Trophoblast cell (in vitro differentiated cells and primary cell): ENCODE results near the gene PCARE.

ENCODE experiments used
- DNase-seq, 2 donors: peaks; one replicate each; pipeline ENCODE4 v3.0.0-alpha.2; 2016
- H2AFZ ChIP-seq: 2 replicates; pipeline ENCODE4 v1.6.1; 2013; ENCODE audit warnings: low read length, moderate library complexity, mild to moderate bottlenecking; ENCODE audit not compliant: insufficient read depth, poor library complexity
- H2AK5ac ChIP-seq: 2 replicates; pipeline ENCODE4 v1.6.1; 2013; ENCODE audit warnings: mild to moderate bottlenecking, low read length
- H2BK120ac ChIP-seq: 2 replicates; pipeline ENCODE4 v1.6.1; 2013; ENCODE audit warnings: low read length, mild to moderate bottlenecking, moderate library complexity; ENCODE audit not compliant: insufficient read depth, poor library complexity
- H2BK12ac ChIP-seq: 2 replicates; pipeline ENCODE4 v1.6.1; 2013; ENCODE audit warnings: mild to moderate bottlenecking, low read length, moderate library complexity
- H2BK5ac ChIP-seq: 2 replicates; pipeline ENCODE4 v1.6.1; 2013; ENCODE audit warnings: low read length, low read depth, moderate library complexity, mild to moderate bottlenecking; ENCODE audit not compliant: poor library complexity
- H3K14ac ChIP-seq: 2 replicates; pipeline ENCODE4 v1.6.1; 2013; ENCODE audit warnings: mild to moderate bottlenecking, low read length
- H3K18ac ChIP-seq: 2 replicates; pipeline ENCODE4 v1.6.1; 2013; ENCODE audit warnings: mild to moderate bottlenecking, low read length
- H3K23ac ChIP-seq: 2 replicates; pipeline ENCODE4 v1.6.1; 2013; ENCODE audit warnings: low read length
- H3K27ac ChIP-seq: 2 replicates; pipeline ENCODE4 v1.5.1; 2013; ENCODE audit warnings: low read depth, mild to moderate bottlenecking, inconsistent platforms, low read length, moderate library complexity
- H3K27me3 ChIP-seq: 2 replicates; pipeline ENCODE4 v1.6.1; 2013; ENCODE audit warnings: inconsistent platforms, mild to moderate bottlenecking, low read length, moderate library complexity; ENCODE audit not compliant: insufficient read depth
- H3K36me3 ChIP-seq, 2 experiments: 1 replicate in 1 of 2; 2 replicates in 1 of 2; pipeline ENCODE4 v1.6.1; 2013; ENCODE audit warnings: low read length in 2 of 2, mild to moderate bottlenecking in 2 of 2, moderate library complexity in 1 of 2; ENCODE audit not compliant: insufficient read depth in 2 of 2, control insufficient read depth in 1 of 2
- H3K4ac ChIP-seq: 2 replicates; pipeline ENCODE4 v1.6.1; 2013; ENCODE audit warnings: low read depth, mild to moderate bottlenecking, low read length, moderate library complexity
- H3K4me1 ChIP-seq, 2 experiments: 1 replicate in 1 of 2; 2 replicates in 1 of 2; pipeline ENCODE4 v1.6.1; 2013; ENCODE audit warnings: low read length in 2 of 2, mild to moderate bottlenecking in 2 of 2, moderate library complexity in 1 of 2; ENCODE audit not compliant: insufficient read depth in 2 of 2, control insufficient read depth in 1 of 2
- H3K4me2 ChIP-seq: 2 replicates; pipeline ENCODE4 v1.6.1; 2013; ENCODE audit warnings: inconsistent platforms, mild to moderate bottlenecking, low read length, moderate library complexity
- H3K4me3 ChIP-seq: 2 replicates; pipeline ENCODE4 v1.5.1; 2013; ENCODE audit warnings: mild to moderate bottlenecking, low read depth, low read length, inconsistent platforms
- H3K79me1 ChIP-seq: one replicate; pipeline ENCODE4 v1.6.1; 2013; ENCODE audit warnings: low read length
- H3K79me2 ChIP-seq: 2 replicates; pipeline ENCODE4 v1.6.1; 2013; ENCODE audit warnings: low read length, mild to moderate bottlenecking; ENCODE audit not compliant: control insufficient read depth, insufficient read depth, poor library complexity
- H3K9ac ChIP-seq: 2 replicates; pipeline ENCODE4 v1.6.1; 2013; ENCODE audit warnings: mild to moderate bottlenecking, low read length
- H3K9me3 ChIP-seq: 2 replicates; pipeline ENCODE4 v1.6.1; 2013; ENCODE audit warnings: low read depth, mild to moderate bottlenecking, control low read depth, inconsistent platforms, low read length; ENCODE audit not compliant: insufficient read depth
- H4K12ac ChIP-seq: 2 replicates; pipeline ENCODE4 v1.6.1; 2013; ENCODE audit warnings: low read depth, mild to moderate bottlenecking, low read length, moderate library complexity
- H4K8ac ChIP-seq: 2 replicates; pipeline ENCODE4 v1.6.1; 2013; ENCODE audit warnings: low read depth, mild to moderate bottlenecking, low read length, moderate library complexity
- H4K91ac ChIP-seq: one replicate; pipeline ENCODE4 v1.6.1; 2013; ENCODE audit warnings: low read depth, mild to moderate bottlenecking, low read length, moderate library complexity
- WGBS: extraction: QIAGEN DNeasy Blood & Tissue Kit; methylation state at CpG from one replicate; pipeline ENCODE4 v1.1.7; 2013; ENCODE audit warnings: missing lambda C conversion rate; ENCODE audit not compliant: insufficient read length, insufficient coverage; ENCODE audit errors: extremely low coverage; 5-methylcytosine and 5-hydroxymethylcytosine counted together

Gene PCARE

DNA sequence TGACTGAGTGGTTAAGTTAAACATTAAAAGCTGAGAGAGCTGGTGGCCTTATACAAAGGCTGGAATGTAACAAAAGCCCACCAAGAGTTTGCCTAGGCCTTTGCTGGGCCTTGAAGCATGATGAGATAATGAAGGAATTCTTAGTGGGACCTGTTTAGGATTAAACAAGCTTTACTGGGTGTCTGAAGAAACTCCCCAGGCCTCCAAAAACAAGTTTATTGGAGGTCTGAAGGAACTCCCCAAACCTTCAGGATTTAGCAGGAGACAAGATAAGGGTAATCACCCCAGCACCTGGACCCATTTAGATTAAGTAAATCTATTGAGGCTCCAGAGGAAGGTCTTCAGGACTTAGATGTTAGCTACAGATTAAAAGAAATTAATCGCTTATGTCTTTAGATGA, 18.7 kb downstream of the PCARE start:
- Histone ChIP-seq H2AFZ (no peak overlapping the region), H3K23ac (no peak overlapping the region), H4K12ac (no peak overlapping the region), H3K36me3 (no peaks in the 10 kb centered on the region), H2BK5ac (no peak overlapping the region), H3K27ac (no peak overlapping the region), H2BK120ac (no peak overlapping the region), H3K4me3 (no peak overlapping the region), H3K4me1 (peaks cover 0 to 3% of the 10 kb centered on the region in 2 experiments), H4K8ac (no peak overlapping the region), H3K27me3 (no peaks in the 10 kb centered on the region), H2BK12ac (no peak overlapping the region), H3K4ac (no peak overlapping the region), H3K9me3 (peaks cover 3% of the 10 kb centered on the region), H2AK5ac (no peak overlapping the region), H4K91ac (no peak overlapping the region), H3K14ac (no peak overlapping the region), H3K79me1 (no peaks in the 10 kb centered on the region), H3K79me2 (no peaks in the 10 kb centered on the region), H3K18ac (no peak overlapping the region), H3K4me2 (no peak overlapping the region), H3K9ac (no peak overlapping the region)
- no CpG with 5 or more reads among the region's 1 CpG for WGBS
- no peak for DNase-seq

DNA sequence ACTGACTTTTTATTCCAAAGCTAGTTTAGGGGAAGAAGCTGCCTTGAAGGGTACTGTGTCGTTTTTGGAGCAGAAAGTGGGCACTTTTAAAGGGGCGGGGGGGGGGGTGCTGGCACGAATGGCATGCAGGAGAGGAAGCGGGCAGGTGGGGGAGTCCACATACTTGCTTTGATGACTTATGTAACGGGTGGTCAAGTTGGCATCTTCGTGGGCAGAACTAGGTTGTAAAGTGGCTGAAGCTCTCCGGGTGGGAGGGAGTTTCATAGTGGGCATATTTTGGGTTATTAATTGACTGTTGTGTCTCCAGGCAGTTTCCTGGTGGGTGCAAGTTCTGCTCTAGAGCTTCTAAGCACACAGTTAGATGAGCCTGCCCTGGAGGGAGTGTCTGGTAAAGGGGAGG, 19.9 kb downstream of the PCARE start:
- H3K14ac ChIP-seq = no peak overlapping the region
- H2BK120ac ChIP-seq = no peak overlapping the region
- no peak overlapping the region for H2AFZ ChIP-seq
- H3K23ac ChIP-seq = no peak overlapping the region
- DNase-seq = no peak
- H4K91ac ChIP-seq = no peak overlapping the region
- H3K27me3 ChIP-seq = no peaks in the 10 kb centered on the region
- WGBS = no CpG with 5 or more reads among the region's 7 CpGs
- no peak overlapping the region for H3K4me3 ChIP-seq
- no peak overlapping the region for H4K12ac ChIP-seq
- H3K27ac ChIP-seq = no peak overlapping the region
- H3K9me3 ChIP-seq = peaks cover 3% of the 10 kb centered on the region
- no peaks in the 10 kb centered on the region for H3K79me2 ChIP-seq
- no peak overlapping the region for H3K9ac ChIP-seq
- H4K8ac ChIP-seq = no peak overlapping the region
- H3K36me3 ChIP-seq = no peaks in the 10 kb centered on the region
- peaks cover 0 to 3% of the 10 kb centered on the region in 2 experiments for H3K4me1 ChIP-seq
- no peak overlapping the region for H3K4me2 ChIP-seq
- H2BK5ac ChIP-seq = no peak overlapping the region
- no peak overlapping the region for H3K4ac ChIP-seq
- no peaks in the 10 kb centered on the region for H3K79me1 ChIP-seq
- no peak overlapping the region for H3K18ac ChIP-seq
- H2BK12ac ChIP-seq = no peak overlapping the region
- H2AK5ac ChIP-seq = no peak overlapping the region

- WGBS = no CpG with 5 or more reads among the region's 5 CpGs
Observed at GRCh38 chr2:29053670-29054400, 20.5 kb downstream of the PCARE start.

DNA sequence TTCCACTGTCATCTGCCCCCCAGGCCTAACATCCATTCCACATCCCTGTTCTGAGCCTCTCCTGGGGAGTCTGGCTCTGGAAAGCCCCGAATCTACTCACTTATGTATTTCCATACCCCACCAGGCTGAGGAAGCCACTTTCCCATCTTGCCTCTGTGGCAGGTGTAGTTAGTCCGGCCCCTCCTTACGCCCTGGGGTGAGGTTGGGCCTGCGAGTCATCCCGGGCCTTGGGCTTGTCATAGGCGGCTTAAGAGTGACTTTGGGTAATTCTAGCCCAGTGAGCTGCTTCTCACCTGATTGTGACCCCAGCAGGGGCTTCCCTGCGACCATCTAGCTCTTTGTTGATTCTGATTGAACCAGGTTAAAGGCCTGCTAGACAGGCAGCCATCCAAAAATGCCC, 21.1 kb downstream of the PCARE start:
- no peak overlapping the region for H4K12ac ChIP-seq
- H2AFZ ChIP-seq = no peak overlapping the region

More at GRCh38 chr2:29053670-29054400, 20.5 kb downstream of the PCARE start:
- Histone ChIP-seq H3K79me2 (no peaks in the 10 kb centered on the region), H2AFZ (no peak overlapping the region), H4K91ac (no peak overlapping the region), H3K23ac (no peak overlapping the region), H4K8ac (no peak overlapping the region), H3K4ac (no peak overlapping the region), H3K9ac (no peak overlapping the region), H3K18ac (no peak overlapping the region), H3K9me3 (peaks cover 3% of the 10 kb centered on the region), H2BK12ac (no peak overlapping the region), H3K4me2 (no peak overlapping the region), H3K36me3 (no peaks in the 10 kb centered on the region), H3K27me3 (no peaks in the 10 kb centered on the region), H2AK5ac (no peak overlapping the region), H4K12ac (no peak overlapping the region), H2BK5ac (no peak overlapping the region), H3K79me1 (no peaks in the 10 kb centered on the region), H3K27ac (no peak overlapping the region), H3K4me1 (peaks cover 0 to 3% of the 10 kb centered on the region in 2 experiments), H2BK120ac (no peak overlapping the region), H3K4me3 (no peak overlapping the region), H3K14ac (no peak overlapping the region)
- no peak for DNase-seq

More for the DNA sequence above, 21.1 kb downstream of the PCARE start:
- Histone ChIP-seq H3K79me2 (no peaks in the 10 kb centered on the region), H3K4ac (no peak overlapping the region), H3K27ac (no peak overlapping the region), H3K4me3 (no peak overlapping the region), H4K91ac (no peak overlapping the region), H3K4me1 (peaks cover 0 to 3% of the 10 kb centered on the region in 2 experiments), H3K27me3 (no peaks in the 10 kb centered on the region), H2BK120ac (no peak overlapping the region), H3K18ac (no peak overlapping the region), H3K36me3 (no peaks in the 10 kb centered on the region), H3K9me3 (peaks cover 3% of the 10 kb centered on the region), H3K14ac (no peak overlapping the region), H2BK5ac (no peak overlapping the region), H3K9ac (no peak overlapping the region), H4K8ac (no peak overlapping the region), H3K79me1 (no peaks in the 10 kb centered on the region), H3K4me2 (no peak overlapping the region), H2AK5ac (no peak overlapping the region), H3K23ac (no peak overlapping the region), H2BK12ac (no peak overlapping the region)
- WGBS = no CpG with 5 or more reads among the region's 7 CpGs
- DNase-seq = peak in 1 of 2 donors; percentile 61
